HepG2 (cell line): Measurements from ENCODE around the gene VILL. TPM values are rescaled to one million over a fixed set of nuclear protein-coding genes. Genes with fewer than 3 reads are reported as not detected.

Source experiments
- ARID5B ChIP-seq: IDR thresholded peaks from 2 replicates; pipeline ENCODE4 v1.4.0; 2020; ENCODE audit warnings: mild to moderate bottlenecking, missing genetic modification reagents
- FOSL1 ChIP-seq: sonication (generic); formaldehyde crosslinking; IDR thresholded peaks from 2 replicates; pipeline ENCODE4 v1.9.0; 2021; ENCODE audit warnings: missing genetic modification reagents, borderline replicate concordance
- FOXA1 ChIP-seq, 2 experiments: fragments of 450-650 bp in 1 of 2; sonication (generic) in 1 of 2; formaldehyde crosslinking in 1 of 2; IDR thresholded peaks; 2 replicates each; pipeline versions ENCODE4 v1.4.0 to v1.6.1; 2016 to 2020; ENCODE audit warnings: missing genetic modification reagents in 1 of 2
- HOXD1 ChIP-seq: sonication (generic); formaldehyde crosslinking; IDR thresholded peaks from 2 replicates; pipeline ENCODE4 v1.5.0; 2020; ENCODE audit warnings: missing genetic modification reagents
- KAT2B ChIP-seq: fragments of 150-350 bp; IDR thresholded peaks from 2 replicates; pipeline ENCODE4 v1.6.1; 2014; ENCODE audit warnings: low read depth, low read length, borderline replicate concordance
- KAT8 ChIP-seq: IDR thresholded peaks from 2 replicates; pipeline ENCODE4 v1.6.1; 2016; ENCODE audit warnings: missing genetic modification reagents, missing compliant biosample characterization
- MAF1 ChIP-seq: sonication (generic); formaldehyde crosslinking; IDR thresholded peaks from 2 replicates; pipeline ENCODE4 v1.5.0; 2020; ENCODE audit warnings: missing genetic modification reagents, borderline replicate concordance
- MED1 ChIP-seq: sonication (generic); formaldehyde crosslinking; IDR thresholded peaks from 2 replicates; pipeline ENCODE4 v1.4.0; 2020; ENCODE audit warnings: missing genetic modification reagents
- MTF2 ChIP-seq: sonication (generic); formaldehyde crosslinking; IDR thresholded peaks from 2 replicates; pipeline ENCODE4 v1.5.0; 2020; ENCODE audit warnings: missing genetic modification reagents, borderline replicate concordance
- NCOA1 ChIP-seq: sonication (generic); formaldehyde crosslinking; IDR thresholded peaks from 2 replicates; pipeline ENCODE4 v1.9.0; 2021; ENCODE audit warnings: missing genetic modification reagents
- PRMT3 ChIP-seq: sonication (generic); formaldehyde crosslinking; IDR thresholded peaks from 2 replicates; pipeline ENCODE4 v1.8.1; 2022; ENCODE audit warnings: low read depth, mild to moderate bottlenecking, moderate library complexity, missing genetic modification reagents, borderline replicate concordance
- RBAK ChIP-seq: sonication (generic); formaldehyde crosslinking; IDR thresholded peaks from 2 replicates; pipeline ENCODE4 v1.5.1; 2020; ENCODE audit warnings: mild to moderate bottlenecking, missing genetic modification reagents
- SIX1 ChIP-seq: sonication (generic); formaldehyde crosslinking; IDR thresholded peaks from 2 replicates; pipeline ENCODE4 v1.4.0; 2020; ENCODE audit warnings: missing genetic modification reagents, borderline replicate concordance
- ZNF30 ChIP-seq: sonication (generic); formaldehyde crosslinking; IDR thresholded peaks from 2 replicates; pipeline ENCODE4 v1.5.0; 2020; ENCODE audit warnings: mild to moderate bottlenecking, missing genetic modification reagents
- ZNF543 ChIP-seq: sonication (generic); formaldehyde crosslinking; IDR thresholded peaks from 2 replicates; pipeline ENCODE4 v1.4.0; 2020; ENCODE audit warnings: mild to moderate bottlenecking, missing genetic modification reagents
- ZNF724P ChIP-seq: sonication (generic); formaldehyde crosslinking; IDR thresholded peaks from 2 replicates; pipeline ENCODE4 v1.8.0; 2022; ENCODE audit warnings: missing genetic modification reagents, borderline replicate concordance
- ZNF770 ChIP-seq: sonication (generic); formaldehyde crosslinking; IDR thresholded peaks from 2 replicates; pipeline ENCODE4 v1.5.0; 2020; ENCODE audit warnings: mild to moderate bottlenecking, missing genetic modification reagents
- ZSCAN21 ChIP-seq: sonication (generic); formaldehyde crosslinking; IDR thresholded peaks from 2 replicates; pipeline ENCODE4 v1.8.0; 2022; ENCODE audit warnings: mild to moderate bottlenecking, missing genetic modification reagents, moderate library complexity, borderline replicate concordance
- polyA plus RNA-seq, 8 experiments: library from polyadenylated mRNA; depleted of rRNA in 3 of 8; stranded (reverse) in 7 of 8; unstranded in 1 of 8; fragments of >200 nt; fragmentation: Illumina TruSeq in 4 of 8; extraction: Trizol in 4 of 8; gene quantifications; 2 replicates each; pipeline versions ENCODE4 v1.2.1 to v1.2.3, GENCODE V29; 2011 to 2016; ENCODE audit warnings: low read depth in 4 of 8, missing spikeins in 1 of 8, mixed read lengths in 1 of 8; ENCODE audit not compliant: insufficient read depth in 1 of 8
- total RNA-seq, 5 experiments: library from RNA; depleted of rRNA; stranded (reverse); fragments of >200 nt; fragmentation: Illumina TruSeq; extraction: Trizol; gene quantifications; 2 replicates each; pipeline ENCODE4 v1.2.3, GENCODE V29; 2016; ENCODE audit warnings: low read depth in 1 of 5
- TF ChIP-seq, protein P1 (sequence below): sonication (generic); formaldehyde crosslinking; IDR thresholded peaks from 2 replicates; pipeline ENCODE4 v1.8.1; 2023; ENCODE audit warnings: mild to moderate bottlenecking, moderate library complexity, missing genetic modification reagents

VILL gene
- total and polyA plus RNA-seq, 2 of the 13 experiments (the other 11 are each of a cell fraction or from before 2014, with no cell fraction given): 3.2 to 5.3 TPM

- TF ChIP-seq ZNF770 (CRISPR knock-in tag) (peak; percentile 17; the same call in 1 of the 2 replicates), HOXD1 (CRISPR knock-in tag) (no peak), KAT8 (0 out of 2 replicates have a peak, but pooled peaks have one; percentile 45), FOSL1 (CRISPR knock-in tag) (no peak), ZNF724P (CRISPR knock-in tag) (no peak), ZSCAN21 (CRISPR knock-in tag) (no peak), ZNF543 (no peak), NCOA1 (CRISPR knock-in tag) (no peak), ZNF30 (no peak), MED1 (CRISPR knock-in tag) (0 out of 2 replicates have a peak, but pooled peaks have one; percentile 13), SIX1 (peak; percentile 52; the same call in 1 of the 2 replicates), MTF2 (CRISPR knock-in tag) (no peak), KAT2B (no peak), PRMT3 (no peak), ARID5B (peak; percentile 70; the same call in 1 of the 2 replicates), RBAK (CRISPR knock-in tag) (no peak), FOXA1 (IDR thresholded peaks at IDR 0.05) (no peak), FOXA1 (CRISPR knock-in tag; IDR thresholded peaks at IDR 0.05) (peak; percentile 97), MAF1 (no peak)
- TF ChIP-seq, protein P1, sequence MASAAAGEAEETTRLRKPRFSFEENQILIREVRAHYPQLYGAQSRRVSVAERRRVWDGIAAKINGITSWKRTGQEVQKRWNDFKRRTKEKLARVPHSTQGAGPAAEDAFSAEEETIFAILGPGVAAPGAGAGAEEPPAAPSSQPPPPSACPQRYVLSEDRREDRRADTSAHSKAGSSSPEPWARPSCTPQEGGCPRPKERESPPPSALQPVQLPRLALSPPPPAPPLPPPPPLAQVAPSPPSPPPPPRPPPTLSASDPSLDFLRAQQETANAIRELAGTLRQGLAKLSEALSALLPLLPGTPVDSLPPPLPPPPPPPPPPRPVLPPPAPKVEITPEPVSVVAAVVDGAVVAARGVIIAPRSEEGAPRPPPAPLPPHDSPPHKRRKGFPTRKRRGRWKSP (CRISPR knock-in tag): no peak
These were observed 3.9 kb upstream of the VILL start (continued) for GRCh38 chr3:37986479-37987314.
